Spleen (tissue), 11 donors: Measurements from ENCODE around the gene PCSK4. TPM values are rescaled to one million over a fixed set of nuclear protein-coding genes. Genes with fewer than 3 reads are reported as not detected.
A peak's percentile ranks its signal among the peaks of the same experiment; 100 is the strongest.

Experiments
- DNase-seq: peaks from one replicate; pipeline ENCODE4 v3.0.0-alpha.2; 2020
- H3K27ac ChIP-seq, 8 donors: fragments of 200-600 bp; sonication (generic) in 7 of 8; 1 replicate in 4 of 8; 2 replicates in 4 of 8; pipeline versions ENCODE4 v1.5.0 to v1.8.0; 2016 to 2021; ENCODE audit warnings: inconsistent platforms in 4 of 8, mild to moderate bottlenecking in 4 of 8, moderate library complexity in 1 of 8
- H3K27me3 ChIP-seq, 7 donors: fragments of 200-600 bp; sonication (generic) in 6 of 7; replicated peaks in 1 of 7; 1 replicate in 4 of 7; 2 replicates in 3 of 7; pipeline versions ENCODE4 v1.5.0 to v1.8.0; 2016 to 2021; ENCODE audit warnings: inconsistent platforms in 3 of 7, mild to moderate bottlenecking in 1 of 7
- H3K36me3 ChIP-seq, 6 donors: fragments of 200-600 bp; sonication (generic) in 5 of 6; 1 replicate in 4 of 6; 2 replicates in 2 of 6; pipeline versions ENCODE4 v1.5.0 to v1.8.0; 2016 to 2021; ENCODE audit warnings: inconsistent platforms in 2 of 6
- H3K4me1 ChIP-seq, 6 donors: fragments of 200-600 bp; sonication (generic) in 5 of 6; 1 replicate in 3 of 6; 2 replicates in 3 of 6; pipeline versions ENCODE4 v1.5.0 to v1.8.0; 2016 to 2021; ENCODE audit warnings: inconsistent platforms in 3 of 6
- H3K4me3 ChIP-seq, 8 donors: fragments of 200-600 bp; sonication (generic) in 7 of 8; 1 replicate in 4 of 8; 2 replicates in 4 of 8; pipeline versions ENCODE4 v1.5.0 to v1.8.0; 2016 to 2021; ENCODE audit warnings: inconsistent platforms in 4 of 8, mild to moderate bottlenecking in 4 of 8, moderate library complexity in 2 of 8
- H3K9me3 ChIP-seq, 8 donors: fragments of 200-600 bp; sonication (generic) in 7 of 8; 1 replicate in 4 of 8; 2 replicates in 4 of 8; pipeline versions ENCODE4 v1.5.0 to v1.8.0; 2016 to 2021; ENCODE audit warnings: inconsistent platforms in 4 of 8
- CTCF ChIP-seq, 11 experiments: fragments of 200-600 bp in 7 of 11; fragments of 450-650 bp in 4 of 11; sonication (generic) in 4 of 11; IDR thresholded peaks in 8 of 11; conservative IDR thresholded peaks in 3 of 11; 1 replicate in 7 of 11; 2 replicates in 4 of 11; pipeline versions ENCODE4 v1.4.0 to v1.8.0; 2016 to 2021; ENCODE audit warnings: antibody characterized with exemption in 11 of 11, inconsistent platforms in 4 of 11, mild to moderate bottlenecking in 1 of 11
- POLR2A ChIP-seq, 3 donors: fragments of 450-650 bp; IDR thresholded peaks; one replicate each; pipeline ENCODE4 v1.5.1; 2017; ENCODE audit warnings: antibody characterized with exemption in 3 of 3, mild to moderate bottlenecking in 1 of 3
- POLR2AphosphoS5 ChIP-seq, 3 donors: sonication (generic); formaldehyde crosslinking; IDR thresholded peaks; one replicate each; pipeline ENCODE4 v1.5.1; 2017; ENCODE audit warnings: antibody characterized with exemption in 3 of 3
- WGBS, 5 donors: extraction: QIAGEN DNeasy Blood & Tissue Kit in 3 of 5; methylation state at CpG; one replicate each; pipeline versions ENCODE4 v1.1.5 to v1.1.7; 2013 to 2018; 5-methylcytosine and 5-hydroxymethylcytosine counted together
- intact Hi-C: fragments of 100-400 bp; cut with DNase I; formaldehyde crosslinking; loops from one replicate; pipeline ENCODE4 v1.15.0; 2023; ENCODE audit warnings: low total_unique reads
- polyA plus RNA-seq, 3 donors: library from polyadenylated mRNA; stranded (reverse); fragments of 200-250 nt; gene quantifications; one replicate each; pipeline ENCODE4 v1.2.1, GENCODE V29; 2013
- total RNA-seq, 7 donors: library from RNA; depleted of rRNA in 3 of 7; stranded (reverse); fragments of >200 nt in 3 of 7; fragmentation: NEBNext Ultra II Directional in 4 of 7; extraction: Animal tissue kit (Norgen Biotek cat#: 25700) in 4 of 7; gene quantifications; one replicate each; pipeline versions ENCODE4 v1.1.0 to v1.2.1, GENCODE V29; 2016 to 2021
- donor health status: healthy with polysubstance abuse.
- donor health status: DM: no; HTN: no; CAD: no; lungs with moderate emphysema.
- donor health status: DM: no; HTN: no; CAD: no.
- donor health status: Bipolar disorder and iron deficiency.
- donor health status: healthy.
- donor health status: DM: no; HTN: no; CAD: no.
- donor health status: DM: yes; HTN: yes; CAD: no.

PCSK4 gene
- total and polyA plus RNA-seq, 10 donors, result 1.1 to 4.2 (median 1.9) TPM

GRCh38 chr19:1526066-1526778 is 36.1 kb upstream of the PCSK4 start:
- DNase-seq, result no peak
- H3K27me3 ChIP-seq, result peaks cover 0 to 99% (median 64%) of the 10 kb centered on the region in 7 donors
- TF ChIP-seq CTCF (IDR thresholded peaks at IDR 0.05 in 8 of 11, conservative IDR thresholded peaks at IDR 0.05 in 3 of 11) (no peak), POLR2A (IDR thresholded peaks at IDR 0.05) (no peak), POLR2AphosphoS5 (IDR thresholded peaks at IDR 0.05) (no peak)
- 79 to 83% (median 81%) methylated on average over 17 to 33 of the region's 33 CpGs for WGBS, 5 donors
- peaks cover 0 to 11% (median 3%) of the 10 kb centered on the region in 6 donors for H3K4me1 ChIP-seq
- intact Hi-C loops, result no loop called here
- no peak overlapping the region for H3K4me3 ChIP-seq
- H3K36me3 ChIP-seq, result no peaks in the 10 kb centered on the region
- H3K27ac ChIP-seq, result no peak overlapping the region
- H3K9me3 ChIP-seq, result no peaks in the 10 kb centered on the region

- Histone ChIP-seq H3K4me1 (peaks cover 0 to 11% (median 3%) of the 10 kb centered on the region in 6 donors), H3K4me3 (no peak overlapping the region), H3K36me3 (no peaks in the 10 kb centered on the region), H3K27me3 (peaks cover 0 to 97% (median 67%) of the 10 kb centered on the region in 7 donors), H3K9me3 (no peaks in the 10 kb centered on the region), H3K27ac (no peak overlapping the region)
- intact Hi-C loops, result no loop called here
- TF ChIP-seq POLR2AphosphoS5 (IDR thresholded peaks at IDR 0.05) (no peak), POLR2A (IDR thresholded peaks at IDR 0.05) (no peak), CTCF (IDR thresholded peaks at IDR 0.05 in 8 of 11, conservative IDR thresholded peaks at IDR 0.05 in 3 of 11) (no peak)
- no peak for DNase-seq
- 63 to 72% (median 67%) methylated on average over 17 to 31 of the region's 31 CpGs for WGBS, 5 donors
Measured at GRCh38 chr19:1525343-1525742, 35.2 kb upstream of the PCSK4 start.

GRCh38 chr19:1524972-1525325 is 34.8 kb upstream of the PCSK4 start:
- Histone ChIP-seq H3K4me1 (peaks cover 0 to 11% (median 3%) of the 10 kb centered on the region in 6 donors), H3K9me3 (no peaks in the 10 kb centered on the region), H3K36me3 (no peaks in the 10 kb centered on the region), H3K27me3 (peaks cover 0 to 97% (median 71%) of the 10 kb centered on the region in 7 donors), H3K4me3 (no peak overlapping the region), H3K27ac (no peak overlapping the region)
- no peak for DNase-seq
- WGBS, 5 donors, result 68 to 84% (median 75%) methylated on average over 7 to 17 of the region's 17 CpGs
- TF ChIP-seq POLR2AphosphoS5 (IDR thresholded peaks at IDR 0.05), result no peak
- TF ChIP-seq POLR2A (IDR thresholded peaks at IDR 0.05), result no peak
- no peak for TF ChIP-seq CTCF (IDR thresholded peaks at IDR 0.05 in 8 of 11, conservative IDR thresholded peaks at IDR 0.05 in 3 of 11)
- intact Hi-C loops, result no loop called here

DNA sequence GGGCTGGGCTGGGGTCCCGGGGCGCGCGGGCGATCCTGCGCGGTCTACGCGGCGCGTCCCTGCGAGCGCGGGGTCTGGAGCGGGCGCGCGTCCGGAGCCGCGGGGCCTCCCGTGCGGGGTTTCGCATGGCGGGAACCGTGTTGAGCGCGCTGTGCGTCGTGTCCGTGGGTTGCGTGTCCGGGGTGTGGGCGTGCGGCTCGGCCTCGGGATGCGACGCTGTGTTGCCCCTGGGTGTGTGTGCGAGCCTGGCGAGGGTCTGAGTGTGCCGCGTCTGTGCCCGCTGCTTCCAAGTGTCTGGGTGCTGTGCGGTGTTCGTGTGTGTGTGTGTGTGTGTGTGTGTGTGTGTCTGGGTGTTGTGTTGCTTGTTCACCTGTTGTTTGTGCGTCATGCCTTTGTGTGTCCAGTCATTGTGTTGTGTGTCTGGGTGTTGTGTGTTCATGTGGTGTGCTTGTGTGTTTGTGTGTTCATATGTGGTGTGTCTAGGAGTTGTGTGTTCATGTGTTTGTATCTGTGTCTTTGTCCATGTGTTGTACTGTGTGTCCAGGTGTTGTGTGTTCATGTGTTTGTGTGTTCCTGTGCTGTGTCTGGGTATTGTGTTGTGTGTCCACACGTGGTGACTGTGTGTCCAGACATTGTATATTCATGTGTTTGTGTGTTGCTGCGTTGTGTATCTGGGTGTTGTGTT is 34.3 kb upstream of the PCSK4 start:
- WGBS, 5 donors, result 12 to 22% (median 19%) methylated on average over 24 to 49 of the region's 49 CpGs
- Histone ChIP-seq H3K27ac (no peak overlapping the region), H3K36me3 (no peaks in the 10 kb centered on the region), H3K9me3 (no peaks in the 10 kb centered on the region), H3K4me1 (peaks cover 0 to 11% (median 3%) of the 10 kb centered on the region in 6 donors), H3K4me3 (peak overlapping the region in 2 of 8 donors; percentile 6 to 48), H3K27me3 (peaks cover 0 to 97% (median 68%) of the 10 kb centered on the region in 7 donors)
- DNase-seq, result no peak
- TF ChIP-seq CTCF (IDR thresholded peaks at IDR 0.05 in 8 of 11, conservative IDR thresholded peaks at IDR 0.05 in 3 of 11), result no peak
- no peak for TF ChIP-seq POLR2AphosphoS5 (IDR thresholded peaks at IDR 0.05)
- TF ChIP-seq POLR2A (IDR thresholded peaks at IDR 0.05), result no peak
- intact Hi-C loops, result no loop called here
